ENCODE results near the gene MAJIN. TPM values are rescaled to one million over a fixed set of nuclear protein-coding genes. Genes with fewer than 3 reads are reported as not detected.
A peak's percentile ranks its signal among the peaks of the same experiment; 100 is the strongest.

The MAJIN gene
- total RNA-seq, 2 experiments from 2014 or later = 0.15 to 0.33 TPM

GRCh38 chr11:64891215-64891848 lies 80.6 kb downstream of the MAJIN start:
- Mint-ChIP-seq H3K4me3 (no peak overlapping the region), H3K27me3 (no peaks in the 10 kb centered on the region), H3K9me3 (no peaks in the 10 kb centered on the region), H3K27ac (no peak overlapping the region), H3K36me3 (ENCODE audit: low read depth) (peaks cover 3% of the 10 kb centered on the region), H3K4me1 (peaks cover 13% of the 10 kb centered on the region)
- DNase-seq = no peak
- CTCF ChIA-PET = interaction anchor here (0.7 to 30.2 kb wide), 2 partner anchors 12 to 36 kb away, joined by 3 to 957 read pairs; partner anchors contain the start of gene CDC42BPG
- POLR2A ChIA-PET = interaction anchor here (25.5 kb wide), 1 partner anchor 34 kb away, joined by 1068 read pairs; the partner anchor contains the start of gene CDC42BPG

- ChIA-PET POLR2A (interaction anchor here (1.1 to 25.5 kb wide), 2 partner anchors 34 to 112 kb away, joined by 3 to 1068 read pairs; partner anchors contain the start of gene CDC42BPG), CTCF (interaction anchor here (0.7 to 30.2 kb wide), 2 partner anchors 11 to 35 kb away, joined by 3 to 957 read pairs; partner anchors contain the start of gene CDC42BPG)
- H3K4me3 Mint-ChIP-seq = no peak overlapping the region
- peaks cover 3% of the 10 kb centered on the region for H3K36me3 Mint-ChIP-seq (ENCODE audit: low read depth)
- DNase-seq = no peak
- H3K9me3 Mint-ChIP-seq = no peaks in the 10 kb centered on the region
- no peaks in the 10 kb centered on the region for H3K27me3 Mint-ChIP-seq
- peaks cover 19% of the 10 kb centered on the region for H3K4me1 Mint-ChIP-seq
- no peak overlapping the region for H3K27ac Mint-ChIP-seq
Measured at GRCh38 chr11:64890522-64890939, 81.4 kb downstream of the MAJIN start.

- Mint-ChIP-seq H3K27me3 (no peaks in the 10 kb centered on the region), H3K4me1 (peaks cover 28% of the 10 kb centered on the region), H3K4me3 (no peak overlapping the region), H3K36me3 (ENCODE audit: low read depth) (no peaks in the 10 kb centered on the region), H3K27ac (no peak overlapping the region), H3K9me3 (no peaks in the 10 kb centered on the region)
- ChIA-PET POLR2A (interaction anchor here (1.0 to 25.5 kb wide), 4 partner anchors 10 to 152 kb away, joined by 3 to 1068 read pairs (median 5); partner anchors contain the start of genes CDC42BPG, EHD1 and SAC3D1), CTCF (interaction anchor here (0.8 to 30.2 kb wide), 4 partner anchors 10 to 33 kb away, joined by 3 to 957 read pairs (median 20); partner anchors contain the start of genes CDC42BPG and EHD1)
- DNase-seq = no peak
Measured at GRCh38 chr11:64888729-64889511, 83.0 kb downstream of the MAJIN start.

- DNase-seq = no peak
- Mint-ChIP-seq H3K27ac (peak overlapping the region; percentile 83), H3K4me3 (peak overlapping the region; percentile 66), H3K36me3 (ENCODE audit: low read depth) (no peaks in the 10 kb centered on the region), H3K4me1 (peaks cover 28% of the 10 kb centered on the region), H3K27me3 (no peaks in the 10 kb centered on the region), H3K9me3 (no peaks in the 10 kb centered on the region)
- ChIA-PET CTCF (interaction anchor here (0.5 to 30.2 kb wide), 11 partner anchors 9 to 127 kb away, joined by 3 to 957 read pairs (median 5); partner anchors contain the start of genes CDC42BPG, EHD1 and SF1), POLR2A (interaction anchor here (0.5 to 25.5 kb wide), 6 partner anchors 9 to 152 kb away, joined by 3 to 1068 read pairs (median 5); partner anchors contain the start of genes CDC42BPG, EHD1 and SAC3D1)
Measured at GRCh38 chr11:64888406-64888728, 83.5 kb downstream of the MAJIN start.

Other genes starting within 250 kb of the MAJIN start
- gene NRXN2, start 248.9 kb downstream of the MAJIN start, total RNA-seq = under 1 TPM in 1 of 2 experiments, not detected in 1; 0.08 TPM
- 100 to 1,000 TPM; 179 to 183 TPM for gene RASGRP2, start 228.0 kb downstream of the MAJIN start, total RNA-seq
- gene PYGM, start 212.1 kb downstream of the MAJIN start, total RNA-seq = 1 to 10 TPM; 3.1 to 4.0 TPM
- gene SF1, start 193.6 kb downstream of the MAJIN start, total RNA-seq = 100 to 1,000 TPM; 385 to 390 TPM
- gene MAP4K2, start 168.9 kb downstream of the MAJIN start, total RNA-seq = 10 to 100 TPM; 95.6 to 98.0 TPM
- 10 to 100 TPM; 32.5 to 33.4 TPM for gene MEN1, start 161.6 kb downstream of the MAJIN start, total RNA-seq
- gene CDC42BPG, start 127.5 kb downstream of the MAJIN start, total RNA-seq = under 1 TPM; 0.65 to 0.70 TPM
- gene EHD1, start 93.5 kb downstream of the MAJIN start, total RNA-seq = 100 to 1,000 TPM; 138 to 146 TPM
- 10 to 100 TPM; 37.4 to 40.7 TPM for gene ATG2A, start 54.9 kb downstream of the MAJIN start, total RNA-seq
- 10 to 100 TPM; 19.8 to 21.1 TPM for gene PPP2R5B, start 47.4 kb downstream of the MAJIN start, total RNA-seq
- gene GPHA2, start 36.2 kb downstream of the MAJIN start, total RNA-seq = not detected
- gene BATF2, start 24.9 kb upstream of the MAJIN start, total RNA-seq = under 1 TPM; 0.30 to 0.53 TPM
- 10 to 100 TPM; 58.5 to 59.4 TPM for gene ARL2, start 42.1 kb upstream of the MAJIN start, total RNA-seq
- gene SNX15, start 55.3 kb upstream of the MAJIN start, total RNA-seq = 10 to 100 TPM; 24.3 to 24.6 TPM
- gene SAC3D1, start 69.1 kb upstream of the MAJIN start, total RNA-seq = 10 to 100 TPM; 24.2 to 24.8 TPM
- gene NAALADL1, start 86.4 kb upstream of the MAJIN start, total RNA-seq = 10 to 100 TPM; 13.6 to 16.8 TPM
- 100 to 1,000 TPM in 1 of 2 experiments, 10 to 100 TPM in 1; 98.2 to 104 TPM for gene CDCA5, start 111.9 kb upstream of the MAJIN start, total RNA-seq
- gene ZFPL1, start 112.1 kb upstream of the MAJIN start, total RNA-seq = 10 to 100 TPM; 30.1 to 31.6 TPM
- gene VPS51, start 124.1 kb upstream of the MAJIN start, total RNA-seq = 100 to 1,000 TPM; 117 to 123 TPM
- gene TM7SF2, start 139.8 kb upstream of the MAJIN start, total RNA-seq = 10 to 100 TPM; 27.2 to 28.4 TPM
- 1 to 10 TPM; 8.1 to 8.6 TPM for gene ZNHIT2, start 145.6 kb upstream of the MAJIN start, total RNA-seq
- 1,000 to 10,000 TPM in 1 of 2 experiments, 100 to 1,000 TPM in 1; 995 to 1,031 TPM for gene FAU, start 150.0 kb upstream of the MAJIN start, total RNA-seq
- gene MRPL49, start 150.2 kb upstream of the MAJIN start, total RNA-seq = 10 to 100 TPM; 36.5 to 37.4 TPM
- gene SYVN1, start 162.4 kb upstream of the MAJIN start, total RNA-seq = 10 to 100 TPM; 39.4 to 42.2 TPM
- gene SPDYC, start 198.1 kb upstream of the MAJIN start, total RNA-seq = not detected
- 100 to 1,000 TPM; 164 to 167 TPM for gene CAPN1, start 209.8 kb upstream of the MAJIN start, total RNA-seq